ENCODE results near the gene LEKR1. TPM values are rescaled to one million over a fixed set of nuclear protein-coding genes. Genes with fewer than 3 reads are reported as not detected.

The LEKR1 gene
- total RNA-seq, 2 experiments from 2014 or later, result 0.16 TPM; not detected in 1

DNA sequence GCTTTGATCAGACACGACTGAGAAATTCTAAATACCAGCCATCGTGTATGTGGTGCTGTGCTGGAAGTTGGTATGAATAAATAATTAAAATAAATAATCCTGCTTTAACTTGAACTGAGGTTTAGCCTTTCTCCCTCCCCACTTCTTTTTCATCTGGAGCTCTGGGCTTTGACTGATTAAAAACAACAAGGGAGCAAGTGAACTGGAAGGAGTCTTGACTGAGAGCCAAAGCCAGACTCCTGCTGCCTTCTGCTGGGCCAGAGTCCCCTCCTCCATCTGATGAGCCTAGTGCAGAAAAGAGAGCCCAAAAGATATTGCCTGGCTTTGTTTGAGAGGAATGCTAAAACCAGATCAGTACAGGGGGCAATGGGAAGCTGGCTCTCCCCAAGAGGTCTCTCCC lies 237.8 kb downstream of the LEKR1 start:
- no peaks in the 10 kb centered on the region for H4K20me1 ChIP-seq (ENCODE audit: insufficient read depth, low read length)
- H3K36me3 ChIP-seq (ENCODE audit: insufficient read depth, low read length), result no peaks in the 10 kb centered on the region
- no peak for DNase-seq (ENCODE audit: low spot score)
- H3K27ac ChIP-seq (ENCODE audit: low read depth, low read length, poor library complexity, severe bottlenecking), result no peak overlapping the region
- no peaks in the 10 kb centered on the region for H3K9me2 ChIP-seq (ENCODE audit: insufficient read depth, low read length)
- ChIA-PET POLR2A (interaction anchor here (0.7 kb wide), 1 partner anchor 536 kb away, joined by 4 read pairs; no protein-coding TSS in a partner anchor), CTCF (ENCODE audit: unreplicated experiment) (no interaction called here)
- no peak overlapping the region for H2AFZ ChIP-seq (ENCODE audit: low read length)
- no peaks in the 10 kb centered on the region for H3K79me2 ChIP-seq (ENCODE audit: insufficient read depth, low read depth, low read length)
- intact Hi-C loops (cut with micrococcal nuclease; ENCODE audit: unreplicated experiment), result no loop called here
- no peak overlapping the region for H3K4me3 ChIP-seq (ENCODE audit: low read depth, low read length, poor library complexity, severe bottlenecking)
- H3K4me2 ChIP-seq (ENCODE audit: low read length), result no peak overlapping the region
- no peaks in the 10 kb centered on the region for H3K9me3 ChIP-seq (ENCODE audit: low read length)
- TF ChIP-seq, protein P1, sequence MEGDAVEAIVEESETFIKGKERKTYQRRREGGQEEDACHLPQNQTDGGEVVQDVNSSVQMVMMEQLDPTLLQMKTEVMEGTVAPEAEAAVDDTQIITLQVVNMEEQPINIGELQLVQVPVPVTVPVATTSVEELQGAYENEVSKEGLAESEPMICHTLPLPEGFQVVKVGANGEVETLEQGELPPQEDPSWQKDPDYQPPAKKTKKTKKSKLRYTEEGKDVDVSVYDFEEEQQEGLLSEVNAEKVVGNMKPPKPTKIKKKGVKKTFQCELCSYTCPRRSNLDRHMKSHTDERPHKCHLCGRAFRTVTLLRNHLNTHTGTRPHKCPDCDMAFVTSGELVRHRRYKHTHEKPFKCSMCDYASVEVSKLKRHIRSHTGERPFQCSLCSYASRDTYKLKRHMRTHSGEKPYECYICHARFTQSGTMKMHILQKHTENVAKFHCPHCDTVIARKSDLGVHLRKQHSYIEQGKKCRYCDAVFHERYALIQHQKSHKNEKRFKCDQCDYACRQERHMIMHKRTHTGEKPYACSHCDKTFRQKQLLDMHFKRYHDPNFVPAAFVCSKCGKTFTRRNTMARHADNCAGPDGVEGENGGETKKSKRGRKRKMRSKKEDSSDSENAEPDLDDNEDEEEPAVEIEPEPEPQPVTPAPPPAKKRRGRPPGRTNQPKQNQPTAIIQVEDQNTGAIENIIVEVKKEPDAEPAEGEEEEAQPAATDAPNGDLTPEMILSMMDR (conservative IDR thresholded peaks at IDR 0.05; ENCODE audit: low read length), result no peak
- TF ChIP-seq EZH2phosphoT487 (IDR thresholded peaks at IDR 0.05; ENCODE audit: borderline replicate concordance, low read depth, low read length), result no peak
- H3K4me1 ChIP-seq (ENCODE audit: insufficient read depth, low read length, poor library complexity, severe bottlenecking), result no peaks in the 10 kb centered on the region
- BruUV-seq (replicated peaks), result no TSS peak

DNA sequence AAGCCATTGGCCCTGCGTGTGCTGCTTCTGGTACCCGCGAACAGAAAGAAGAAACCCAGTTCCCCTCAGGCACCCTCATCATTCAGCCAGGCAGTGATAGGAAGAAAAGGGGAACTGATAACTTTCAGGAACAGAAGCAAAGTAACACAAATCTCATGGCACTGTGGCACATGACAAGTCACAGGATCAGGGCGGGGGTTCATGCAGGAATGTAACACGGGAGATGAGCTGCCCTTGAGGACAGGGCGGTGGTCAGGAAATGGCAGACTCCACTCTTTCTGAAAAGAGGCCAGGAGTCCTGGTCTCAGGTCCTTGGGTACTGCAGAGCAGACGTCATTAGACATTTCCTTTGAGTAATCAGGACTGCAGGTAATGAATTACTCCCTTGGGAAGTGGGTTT lies 238.2 kb downstream of the LEKR1 start:
- Histone ChIP-seq H3K4me2 (ENCODE audit: low read length) (no peak overlapping the region), H3K9me3 (ENCODE audit: low read length) (no peaks in the 10 kb centered on the region), H2AFZ (ENCODE audit: low read length) (no peak overlapping the region), H3K79me2 (ENCODE audit: insufficient read depth, low read depth, low read length) (no peaks in the 10 kb centered on the region), H3K36me3 (ENCODE audit: insufficient read depth, low read length) (no peaks in the 10 kb centered on the region), H3K9me2 (ENCODE audit: insufficient read depth, low read length) (no peaks in the 10 kb centered on the region), H4K20me1 (ENCODE audit: insufficient read depth, low read length) (no peaks in the 10 kb centered on the region), H3K27ac (ENCODE audit: low read depth, low read length, poor library complexity, severe bottlenecking) (no peak overlapping the region), H3K4me1 (ENCODE audit: insufficient read depth, low read length, poor library complexity, severe bottlenecking) (no peaks in the 10 kb centered on the region), H3K4me3 (ENCODE audit: low read depth, low read length, poor library complexity, severe bottlenecking) (no peak overlapping the region)
- BruUV-seq (replicated peaks), result no TSS peak
- TF ChIP-seq, protein P1 (conservative IDR thresholded peaks at IDR 0.05; ENCODE audit: low read length), result no peak
- TF ChIP-seq EZH2phosphoT487 (IDR thresholded peaks at IDR 0.05; ENCODE audit: borderline replicate concordance, low read depth, low read length), result no peak
- no peak for DNase-seq (ENCODE audit: low spot score)
- CTCF ChIA-PET (ENCODE audit: unreplicated experiment), result no interaction called here
- intact Hi-C loops (cut with micrococcal nuclease; ENCODE audit: unreplicated experiment), result no loop called here
- POLR2A ChIA-PET, result interaction anchor here (0.7 kb wide), 1 partner anchor 536 kb away, joined by 4 read pairs; no protein-coding TSS in a partner anchor

DNA sequence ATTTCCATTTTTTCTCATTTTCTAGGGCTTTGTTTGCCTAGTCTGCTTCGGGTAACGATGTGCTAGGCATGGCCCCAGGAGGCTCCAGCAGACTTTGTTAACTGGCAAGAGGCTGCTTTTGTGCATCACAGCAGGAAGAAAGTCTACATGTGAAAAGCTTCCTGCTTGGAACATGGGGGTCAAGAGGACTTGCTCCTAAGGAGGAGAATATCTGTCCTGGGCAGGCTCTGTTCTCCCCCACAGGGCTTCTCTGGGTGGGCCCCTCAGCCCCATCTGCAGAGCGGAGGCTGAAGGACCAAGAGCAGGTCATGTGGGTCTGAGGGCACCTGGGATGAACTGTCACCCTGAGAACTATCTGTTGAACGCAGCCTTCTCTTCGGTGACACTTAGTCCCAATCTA lies 239.0 kb downstream of the LEKR1 start:
- Histone ChIP-seq H2AFZ (ENCODE audit: low read length) (no peak overlapping the region), H3K79me2 (ENCODE audit: insufficient read depth, low read depth, low read length) (no peaks in the 10 kb centered on the region), H3K4me3 (ENCODE audit: low read depth, low read length, poor library complexity, severe bottlenecking) (no peak overlapping the region), H3K4me1 (ENCODE audit: insufficient read depth, low read length, poor library complexity, severe bottlenecking) (no peaks in the 10 kb centered on the region), H4K20me1 (ENCODE audit: insufficient read depth, low read length) (no peaks in the 10 kb centered on the region), H3K36me3 (ENCODE audit: insufficient read depth, low read length) (no peaks in the 10 kb centered on the region), H3K4me2 (ENCODE audit: low read length) (no peak overlapping the region), H3K27ac (ENCODE audit: low read depth, low read length, poor library complexity, severe bottlenecking) (no peak overlapping the region), H3K9me3 (ENCODE audit: low read length) (no peaks in the 10 kb centered on the region), H3K9me2 (ENCODE audit: insufficient read depth, low read length) (no peaks in the 10 kb centered on the region)
- no peak for TF ChIP-seq EZH2phosphoT487 (IDR thresholded peaks at IDR 0.05; ENCODE audit: borderline replicate concordance, low read depth, low read length)
- TF ChIP-seq, protein P1 (conservative IDR thresholded peaks at IDR 0.05; ENCODE audit: low read length), result no peak
- ChIA-PET POLR2A (no interaction called here), CTCF (ENCODE audit: unreplicated experiment) (no interaction called here)
- intact Hi-C loops (cut with micrococcal nuclease; ENCODE audit: unreplicated experiment), result no loop called here
- BruUV-seq (replicated peaks), result no TSS peak
- DNase-seq (ENCODE audit: low spot score), result no peak

Measured in OCI-LY7 (cell line).